Hippocampal formation (tissue), 2 donors: ENCODE data around the gene RXFP2.

Source experiments
- DNase-seq, 2 donors: peaks; one replicate each; lab custom pipeline; 2025; lab: John Stamatoyannopoulos, UW

The RXFP2 gene

DNA sequence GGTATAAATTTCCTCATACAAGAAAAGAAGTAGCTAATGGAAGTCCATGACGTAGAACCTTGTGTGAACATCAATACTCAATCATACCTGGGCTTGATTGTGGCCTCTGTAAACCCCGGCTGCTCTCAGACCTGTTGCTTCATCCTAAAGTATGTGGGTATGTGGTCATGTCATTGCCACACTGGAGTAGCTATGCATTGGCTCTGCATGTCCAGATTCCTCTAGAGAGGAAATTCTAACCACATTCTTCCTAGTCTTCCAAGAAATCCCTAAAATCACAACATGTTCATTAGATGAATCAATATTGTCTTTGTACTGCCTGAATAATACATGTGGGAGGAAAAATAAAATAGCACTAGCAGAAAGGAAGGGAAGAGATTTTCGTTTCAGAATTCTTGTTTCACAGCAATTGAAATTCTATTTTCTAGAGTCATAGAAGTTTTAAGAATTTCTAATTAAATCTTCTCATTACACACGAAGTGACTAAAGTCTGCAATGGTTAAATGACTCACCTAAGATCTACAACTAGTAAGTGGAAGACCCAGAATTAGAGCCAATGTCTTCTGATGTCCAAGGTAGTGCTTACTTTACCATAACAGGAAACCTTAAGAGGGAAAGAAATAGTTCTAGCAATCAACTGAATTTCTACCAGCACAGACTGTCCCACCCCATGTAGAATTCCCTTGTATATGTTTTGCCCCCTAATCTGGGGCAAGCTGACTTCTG lies 28.0 kb downstream of the RXFP2 start:
- DNase-seq, result no peak

- no peak for DNase-seq
Measured at GRCh38 chr13:31768351-31768750, 29.0 kb downstream of the RXFP2 start.

DNA sequence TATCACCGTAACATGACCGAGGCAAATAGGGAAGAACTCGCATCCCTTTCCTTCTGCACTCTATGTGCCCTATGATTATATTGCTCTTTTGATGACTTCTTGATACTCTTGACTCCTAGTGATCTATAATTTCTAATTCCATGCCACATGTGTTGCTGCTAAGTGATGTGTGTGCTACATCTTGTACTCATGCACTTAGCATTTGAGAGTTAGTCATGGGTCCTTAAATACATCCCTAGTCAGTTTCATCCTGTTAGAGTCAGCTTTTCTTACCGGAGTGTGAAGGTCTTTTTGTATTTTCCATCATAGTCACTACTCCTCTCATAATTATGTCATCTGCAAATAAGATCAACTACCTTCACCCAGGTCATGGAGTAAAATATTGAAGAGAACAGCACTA lies 30.2 kb downstream of the RXFP2 start:
- DNase-seq, result no peak

GRCh38 chr13:31772231-31772630 lies 32.9 kb downstream of the RXFP2 start:
- no peak for DNase-seq

DNA sequence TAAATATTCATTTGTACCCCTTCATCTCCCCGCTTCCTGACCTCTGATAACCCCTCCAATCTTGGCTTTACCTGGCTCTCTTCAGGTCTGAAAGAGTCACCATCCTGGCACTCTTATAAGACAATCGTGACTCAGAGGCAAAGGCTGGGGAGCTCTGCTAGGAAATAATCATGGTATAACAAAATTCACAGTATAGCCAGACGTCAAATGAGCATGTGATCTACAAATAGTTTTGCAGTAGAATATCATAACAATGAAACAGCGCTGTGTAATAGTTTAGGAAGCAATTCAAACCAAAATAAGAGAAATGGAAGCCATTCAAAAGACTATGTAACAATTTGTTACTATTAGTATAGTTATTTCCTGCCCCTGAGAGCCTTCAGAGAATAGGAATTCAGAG lies 34.2 kb downstream of the RXFP2 start:
- no peak for DNase-seq

GRCh38 chr13:31774186-31774750 lies 34.9 kb downstream of the RXFP2 start:
- no peak for DNase-seq

DNA sequence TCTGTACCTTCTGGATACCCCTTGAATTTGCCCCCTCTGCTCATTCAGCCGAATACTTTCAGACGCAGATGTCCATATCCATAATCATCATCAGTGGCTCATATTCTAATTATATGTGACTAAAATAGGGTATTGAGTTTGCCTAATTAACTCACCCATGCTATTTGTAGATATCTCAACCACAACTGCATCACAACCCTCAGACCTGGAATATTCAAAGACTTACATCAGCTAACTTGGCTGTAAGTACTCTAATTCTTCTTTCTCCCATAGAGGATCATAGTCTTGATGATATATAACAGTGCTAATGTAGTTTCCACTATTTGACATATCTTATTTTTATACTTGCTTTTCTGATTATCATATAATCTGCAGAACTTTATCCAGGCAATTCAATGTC lies 35.8 kb downstream of the RXFP2 start:
- no peak for DNase-seq

GRCh38 chr13:31775686-31776085 lies 36.4 kb downstream of the RXFP2 start:
- DNase-seq, result no peak

DNA sequence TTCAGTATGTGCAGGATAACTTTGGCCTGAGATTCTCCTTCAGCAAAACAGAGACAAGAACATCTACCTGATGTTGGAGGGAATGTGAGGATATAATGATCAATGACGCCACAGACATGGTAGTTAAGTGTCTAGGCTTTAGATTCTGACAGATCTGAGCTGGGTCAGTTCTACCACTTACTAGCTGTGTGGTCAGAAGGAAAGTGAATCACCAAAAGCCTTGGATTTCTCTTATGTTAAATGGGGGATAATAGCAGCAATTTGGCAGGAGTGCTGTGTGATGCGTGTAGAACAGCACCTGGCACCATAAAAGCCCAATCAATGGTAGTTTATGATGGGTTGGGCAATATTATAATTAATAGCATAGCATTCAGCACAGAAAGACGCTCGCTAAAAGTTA lies 41.7 kb downstream of the RXFP2 start:
- no peak for DNase-seq

DNA sequence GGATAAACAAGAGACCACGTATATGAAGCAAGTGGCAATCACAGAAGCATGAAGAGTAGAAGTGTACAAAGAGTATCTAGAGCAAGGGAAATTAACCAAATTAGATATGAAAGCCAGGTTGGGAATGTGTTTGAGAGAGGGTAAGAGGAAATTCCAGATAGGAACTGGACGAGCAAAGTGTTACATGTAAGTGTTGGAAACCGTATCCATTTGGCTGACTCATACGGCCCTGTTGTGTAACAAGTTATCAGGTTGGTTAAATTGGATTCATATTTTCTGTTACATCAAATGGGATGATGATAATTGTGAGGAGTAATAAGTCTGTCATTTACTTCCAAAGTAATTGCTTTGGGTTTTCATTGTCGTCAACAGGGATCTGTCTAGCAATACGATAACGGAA lies 46.7 kb downstream of the RXFP2 start:
- DNase-seq, result no peak

- no peak for DNase-seq
Measured at GRCh38 chr13:31790992-31791391, 51.7 kb downstream of the RXFP2 start.

DNA sequence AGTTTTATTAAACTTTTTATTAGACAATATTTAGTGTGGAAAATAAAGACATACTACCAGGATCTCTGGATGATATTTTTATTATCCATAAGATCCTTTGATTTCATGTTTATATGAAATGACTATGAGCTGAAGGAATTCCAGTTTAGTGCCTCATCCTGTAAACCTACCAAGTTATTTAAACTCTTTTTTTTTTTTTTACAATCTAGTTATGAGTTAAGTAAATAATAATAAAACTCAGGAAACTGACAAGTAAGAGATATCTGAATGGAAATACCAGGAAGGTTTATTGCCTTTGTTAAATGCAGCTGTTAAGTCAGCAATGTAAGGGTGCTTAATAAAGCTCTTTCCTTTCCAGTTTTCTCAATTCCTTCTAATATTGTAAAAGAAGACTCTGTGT lies 53.9 kb downstream of the RXFP2 start:
- no peak for DNase-seq

GRCh38 chr13:31794452-31794851 lies 55.1 kb downstream of the RXFP2 start:
- no peak for DNase-seq

DNA sequence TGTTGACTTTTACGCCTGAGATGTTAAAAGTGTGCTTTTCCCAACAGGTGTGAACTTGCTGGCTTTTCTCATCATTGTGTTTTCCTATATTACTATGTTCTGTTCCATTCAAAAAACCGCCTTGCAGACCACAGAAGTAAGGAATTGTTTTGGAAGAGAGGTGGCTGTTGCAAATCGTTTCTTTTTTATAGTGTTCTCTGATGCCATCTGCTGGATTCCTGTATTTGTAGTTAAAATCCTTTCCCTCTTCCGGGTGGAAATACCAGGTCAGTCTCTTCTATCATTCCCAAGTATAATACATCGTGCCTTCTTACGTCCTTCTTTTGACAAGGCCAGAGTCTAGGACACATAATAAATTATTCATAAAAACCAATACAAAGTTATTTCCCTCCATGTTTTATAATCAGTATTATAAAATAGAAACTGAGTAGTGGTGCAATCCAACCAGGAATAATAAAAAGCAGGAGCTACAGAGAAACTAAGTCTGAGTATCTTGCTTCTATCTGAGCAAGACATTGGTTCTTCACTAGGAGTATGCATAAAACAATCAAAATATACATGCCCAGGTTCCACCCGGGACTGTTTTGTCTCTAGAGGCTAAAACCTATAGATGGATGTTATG lies 57.9 kb downstream of the RXFP2 start:
- peak in 1 of 2 donors; percentile 32 for DNase-seq

DNA sequence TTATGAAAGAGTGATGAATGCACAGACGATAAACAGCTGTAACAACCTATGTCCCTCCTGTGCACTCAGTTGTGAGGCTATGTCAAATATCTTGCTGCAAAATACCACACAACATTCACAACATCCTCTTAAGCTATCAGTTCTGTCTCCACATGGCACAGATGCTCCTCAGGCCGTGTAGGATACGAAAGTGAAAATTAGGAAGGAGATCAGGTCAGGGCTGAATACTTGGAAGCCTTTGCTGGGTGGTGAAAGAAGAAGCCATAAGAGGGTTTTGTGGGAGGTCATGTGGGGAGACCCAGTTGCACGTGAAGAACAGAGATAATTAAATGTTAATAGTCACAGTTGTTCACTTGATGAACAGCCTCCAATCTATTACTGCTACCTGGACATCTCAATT lies 58.9 kb downstream of the RXFP2 start:
- DNase-seq, result no peak

- DNase-seq, result no peak
Measured at GRCh38 chr13:31801088-31801487, 61.8 kb downstream of the RXFP2 start.

DNA sequence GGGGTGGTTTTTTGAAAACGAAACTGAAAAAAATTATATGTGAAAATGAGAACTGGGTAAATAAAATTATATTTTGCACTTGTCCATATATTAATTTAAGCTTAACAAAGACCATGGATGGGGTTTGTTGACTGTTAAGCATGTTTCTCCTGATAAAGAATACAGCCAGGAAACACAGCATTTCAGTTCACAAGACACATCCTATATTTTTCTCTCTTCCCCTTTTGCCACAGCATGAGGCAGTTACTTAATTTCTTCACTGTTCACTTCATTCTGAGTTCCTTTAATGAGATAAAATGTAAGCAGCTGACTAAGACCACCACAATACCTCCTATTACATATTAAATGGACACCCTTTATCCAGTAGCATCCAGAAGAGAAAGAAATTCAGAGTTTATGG lies 64.0 kb downstream of the RXFP2 start:
- DNase-seq, result no peak

- DNase-seq, result no peak
Measured at GRCh38 chr13:31805841-31806240, 66.5 kb downstream of the RXFP2 start.

DNA sequence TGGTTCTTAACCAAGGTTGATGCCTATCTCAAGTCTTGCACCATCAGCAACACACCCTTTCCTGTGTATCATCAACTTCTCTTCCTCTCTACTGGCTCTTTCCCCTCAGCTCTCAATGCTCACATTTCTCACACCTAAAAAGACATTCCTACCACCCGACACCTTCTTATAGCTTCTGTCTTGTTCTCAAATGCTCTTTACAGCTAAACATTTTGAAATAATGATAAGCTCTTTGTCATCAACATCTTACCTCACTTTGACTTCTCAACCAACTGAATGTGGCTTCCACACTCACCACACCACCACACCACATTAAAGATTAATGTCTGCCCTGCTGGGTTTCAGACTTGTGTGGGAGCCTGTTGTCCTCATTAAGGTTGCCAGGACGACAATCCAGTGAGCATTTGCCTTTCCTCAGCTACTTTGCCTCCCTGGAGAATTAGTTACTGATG lies 67.8 kb downstream of the RXFP2 start:
- DNase-seq, result no peak

GRCh38 chr13:31814536-31814935 lies 75.2 kb downstream of the RXFP2 start:
- DNase-seq, result no peak

DNA sequence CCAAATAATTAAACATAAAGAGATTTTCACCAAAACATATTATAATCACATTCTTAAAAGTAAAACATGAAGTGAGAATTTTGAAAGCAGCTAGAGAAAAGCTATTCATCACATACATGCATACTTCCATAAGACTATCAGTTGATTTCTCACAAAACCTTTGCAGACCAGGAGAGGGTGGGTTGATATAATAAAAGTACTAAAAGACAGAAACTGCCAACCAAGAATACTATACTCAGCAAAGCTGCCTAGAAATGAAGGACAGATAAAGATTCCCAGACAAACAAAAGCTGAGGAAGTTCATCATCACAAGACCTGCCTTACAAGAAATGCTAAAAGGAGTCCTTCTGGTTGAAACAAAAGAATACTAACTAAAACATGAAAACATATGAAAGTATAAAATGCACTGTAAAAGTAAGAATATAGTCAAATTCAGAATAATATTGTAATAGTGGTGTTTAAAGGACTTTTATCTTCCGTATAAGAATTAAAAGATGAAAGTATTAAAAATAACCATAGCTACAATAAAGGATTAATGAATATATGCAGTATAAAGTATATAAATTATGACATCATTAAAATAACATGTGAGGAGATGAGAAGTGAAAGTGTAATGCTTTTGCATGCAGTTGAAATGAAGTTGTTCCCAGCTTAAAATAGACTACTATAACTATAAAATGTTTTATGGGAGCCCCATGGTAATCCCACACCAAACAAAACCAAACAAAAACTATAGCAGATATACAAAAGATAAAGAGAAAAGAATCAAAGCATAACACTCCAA lies 76.2 kb downstream of the RXFP2 start:
- no peak for DNase-seq

- no peak for DNase-seq
Measured at GRCh38 chr13:31818236-31818635, 78.9 kb downstream of the RXFP2 start.
